Right renal pelvis (tissue), 4 donors: ENCODE measurements around the gene KIF23. TPM values are rescaled to one million over a fixed set of nuclear protein-coding genes. Genes with fewer than 3 reads are reported as not detected.

Source experiments
- DNase-seq, 4 donors: peaks; one replicate each; pipeline ENCODE4 v3.0.0-alpha.2; 2013; ENCODE audit warnings: low read depth in 4 of 4, low spot score in 3 of 4, missing footprints in 1 of 4
- polyA plus RNA-seq, 4 donors: library from polyadenylated mRNA; unstranded; fragments of 120-200 nt; gene quantifications; one replicate each; pipeline ENCODE4 v1.2.1, GENCODE V29; 2013; ENCODE audit not compliant: insufficient read length in 4 of 4

Gene KIF23
- polyA plus RNA-seq, 4 donors, result 28.6 to 33.8 (median 33.3) TPM

GRCh38 chr15:69482686-69483256, 68.6 kb downstream of the KIF23 start:
- no peak for DNase-seq

GRCh38 chr15:69484837-69485236, 70.7 kb downstream of the KIF23 start:
- no peak for DNase-seq

- no peak for DNase-seq
Measured at GRCh38 chr15:69486481-69487110, 72.4 kb downstream of the KIF23 start.

GRCh38 chr15:69489073-69489571, 75.0 kb downstream of the KIF23 start:
- no peak for DNase-seq

- DNase-seq, result no peak
Measured at GRCh38 chr15:69490356-69491037, 76.3 kb downstream of the KIF23 start.

DNA sequence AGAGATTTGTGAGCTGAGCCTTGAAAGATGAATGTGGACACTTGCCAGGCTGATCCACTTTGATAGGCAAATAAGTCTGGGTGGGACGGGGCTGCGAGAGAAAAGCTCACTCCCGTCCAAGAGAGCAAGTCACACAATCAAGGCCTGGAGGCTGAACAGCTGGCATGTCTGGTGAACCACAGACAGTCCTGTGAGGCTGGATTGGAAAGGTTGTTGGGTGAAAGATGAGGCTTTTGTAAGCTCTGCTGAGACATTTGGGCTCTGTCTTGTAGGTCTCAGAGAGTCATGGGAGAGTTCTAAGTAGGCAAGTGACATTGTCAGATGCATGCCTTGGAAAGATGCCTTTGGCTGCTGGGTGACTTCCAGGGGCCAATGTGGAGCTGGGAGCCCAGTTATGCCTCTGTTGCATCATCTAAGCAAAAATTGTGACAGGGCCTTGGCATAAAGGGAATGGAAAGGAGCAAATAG, 76.9 kb downstream of the KIF23 start:
- DNase-seq, result no peak

- no peak for DNase-seq
Measured at GRCh38 chr15:69493406-69493805, 79.3 kb downstream of the KIF23 start.

DNA sequence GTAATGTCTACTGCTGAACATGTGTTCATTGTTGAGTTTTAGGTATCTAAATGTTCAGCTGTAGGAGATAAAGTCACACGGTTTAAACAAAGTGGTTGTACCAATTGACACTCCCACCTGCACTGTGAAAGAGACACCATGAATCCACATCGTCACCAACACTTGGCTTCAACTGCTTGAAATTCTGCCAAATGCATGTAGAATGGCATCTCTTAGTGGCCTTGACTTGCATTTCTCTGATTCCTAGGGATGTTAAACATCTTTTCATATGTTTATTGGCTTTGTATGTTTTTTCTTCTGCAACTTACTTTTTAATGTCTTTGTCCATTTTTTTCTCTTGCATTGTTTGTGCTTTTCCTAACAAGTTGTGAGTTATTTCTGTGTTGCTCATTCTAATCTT, 81.9 kb downstream of the KIF23 start:
- DNase-seq, result no peak

- DNase-seq, result no peak
Measured at GRCh38 chr15:69497076-69497475, 82.9 kb downstream of the KIF23 start.

- DNase-seq, result no peak
Measured at GRCh38 chr15:69497667-69498066, 83.5 kb downstream of the KIF23 start.

Other genes with a start within 250 kb of the KIF23 start
- gene PAQR5, start 115.4 kb upstream of the KIF23 start, polyA plus RNA-seq, result 10 to 100 TPM; 26.7 to 35.6 (median 34.0) TPM
- gene RPLP1, start 38.5 kb downstream of the KIF23 start, polyA plus RNA-seq, result 1,000 to 10,000 TPM; 1,237 to 1,951 (median 1,347) TPM